Activated CD8-positive, alpha-beta memory T cell treated with anti-CD3 and anti-CD28 coated beads, Interleukin-2, amount 10 ng/mL, durations not matched to agents 7 days and 5 days (primary cell): ENCODE measurements around the gene CCT2. TPM values are rescaled to one million over a fixed set of nuclear protein-coding genes. Genes with fewer than 3 reads are reported as not detected.

Source experiments
- ATAC-seq: fragments of 150-1000 bp; cut with Tn5 transposase; one replicate; pipeline ENCODE4 v1.10.0; 2021; ENCODE audit warnings: moderate library complexity
- CTCF ChIA-PET: fragments of 350-600 bp; sonication (Branson Sonifier 250); formaldehyde crosslinking; loops from one replicate; lab custom pipeline; 2021; ENCODE audit warnings: antibody characterized with exemption; lab: Charles Lee
- DNase-seq: peaks from one replicate; pipeline ENCODE4 v3.0.0-alpha.2; 2020
- H3K27ac Mint-ChIP-seq: one replicate; pipeline ENCODE4 v1.8.0; 2021; ENCODE audit warnings: mild to moderate bottlenecking, mixed read lengths
- H3K27me3 Mint-ChIP-seq: one replicate; pipeline ENCODE4 v1.8.0; 2021; ENCODE audit warnings: mixed read lengths
- H3K36me3 Mint-ChIP-seq: one replicate; pipeline ENCODE4 v1.8.0; 2021; ENCODE audit warnings: mild to moderate bottlenecking, mixed read lengths
- H3K4me1 Mint-ChIP-seq: one replicate; pipeline ENCODE4 v1.8.0; 2021; ENCODE audit warnings: mixed read lengths
- H3K4me3 Mint-ChIP-seq: one replicate; pipeline ENCODE4 v1.8.0; 2021; ENCODE audit warnings: mild to moderate bottlenecking, moderate library complexity, mixed read lengths
- H3K9me3 Mint-ChIP-seq: one replicate; pipeline ENCODE4 v1.8.0; 2022; ENCODE audit warnings: low read depth, mixed read lengths
- total RNA-seq, 2 experiments: library from RNA; stranded (reverse); gene quantifications; one replicate each; pipeline ENCODE4 v1.2.3, GENCODE V29; 2021

CCT2 gene
- 100 to 1,000 TPM; 193 to 271 TPM for total RNA-seq

GRCh38 chr12:69585189-69586062, at the start of gene CCT2:
Gene CCT2 (plus strand): TSS chr12:69585459. CDS start chr12:69585522, 63 bp downstream.
- Mint-ChIP-seq H3K36me3 (peaks cover 35% of the 10 kb centered on the region), H3K4me1 (peaks cover 28% of the 10 kb centered on the region), H3K27ac (peak within 1 kb of the TSS; percentile 94), H3K27me3 (no peaks in the 10 kb centered on the region), H3K4me3 (peak within 1 kb of the TSS; percentile 89), H3K9me3 (no peaks in the 10 kb centered on the region)
- peak; percentile 97 for DNase-seq
- CTCF ChIA-PET, result interaction anchor here (0.8 to 3.0 kb wide), 7 partner anchors 14 to 429 kb away, joined by 3 to 25 read pairs (median 5); no protein-coding TSS in a partner anchor
- ATAC-seq, result peak; percentile 94

DNA sequence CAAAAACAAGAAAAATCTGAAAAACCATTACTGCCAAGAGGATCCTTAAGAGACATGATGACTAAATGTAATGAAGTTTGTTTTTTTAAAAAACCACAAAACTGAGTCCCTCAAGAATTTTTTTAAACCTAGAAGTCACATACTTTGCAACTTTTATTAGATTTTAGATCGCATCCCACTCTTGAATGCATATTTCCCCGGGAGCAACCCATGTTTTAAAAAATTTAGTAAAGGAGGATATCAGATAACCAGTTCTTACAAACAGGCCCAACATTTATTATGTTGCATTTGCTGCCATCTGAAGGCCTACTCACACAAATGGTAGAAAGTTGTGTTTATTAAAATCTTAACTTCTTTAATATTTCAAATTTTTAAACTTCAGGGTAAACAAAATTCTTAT, 44.3 kb upstream of the CCT2 start:
- ATAC-seq (no peak), DNase-seq (no peak)
- Mint-ChIP-seq H3K4me1 (peaks cover 8% of the 10 kb centered on the region), H3K4me3 (no peak overlapping the region), H3K9me3 (peaks cover 12% of the 10 kb centered on the region), H3K27ac (no peak overlapping the region), H3K27me3 (no peaks in the 10 kb centered on the region), H3K36me3 (peaks cover 31% of the 10 kb centered on the region)
- CTCF ChIA-PET, result no interaction called here

DNA sequence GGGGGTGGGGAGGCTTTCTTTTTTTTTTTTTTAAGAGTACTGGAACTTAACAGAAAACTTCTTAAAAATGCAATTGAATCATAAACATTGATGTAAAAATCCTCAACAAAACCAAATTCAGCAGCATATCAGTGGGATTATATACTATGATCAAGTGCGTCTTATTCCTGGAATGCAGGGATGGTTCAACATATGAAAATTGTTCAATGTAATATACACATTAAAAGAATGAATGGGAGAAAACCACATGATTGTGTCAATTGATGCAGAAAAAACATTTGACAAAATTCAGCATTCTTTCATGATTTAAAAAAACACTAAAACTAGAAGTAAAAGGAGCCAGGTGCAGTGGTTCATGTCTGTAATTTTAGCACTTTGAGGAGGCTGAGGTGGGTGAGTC, 41.2 kb upstream of the CCT2 start:
- peaks cover 37% of the 10 kb centered on the region for H3K36me3 Mint-ChIP-seq
- no peak for ATAC-seq
- no peaks in the 10 kb centered on the region for H3K27me3 Mint-ChIP-seq
- H3K4me3 Mint-ChIP-seq, result no peak overlapping the region
- H3K27ac Mint-ChIP-seq, result no peak overlapping the region
- no peak for DNase-seq
- CTCF ChIA-PET, result no interaction called here
- peaks cover 14% of the 10 kb centered on the region for H3K4me1 Mint-ChIP-seq
- peaks cover 14% of the 10 kb centered on the region for H3K9me3 Mint-ChIP-seq

DNA sequence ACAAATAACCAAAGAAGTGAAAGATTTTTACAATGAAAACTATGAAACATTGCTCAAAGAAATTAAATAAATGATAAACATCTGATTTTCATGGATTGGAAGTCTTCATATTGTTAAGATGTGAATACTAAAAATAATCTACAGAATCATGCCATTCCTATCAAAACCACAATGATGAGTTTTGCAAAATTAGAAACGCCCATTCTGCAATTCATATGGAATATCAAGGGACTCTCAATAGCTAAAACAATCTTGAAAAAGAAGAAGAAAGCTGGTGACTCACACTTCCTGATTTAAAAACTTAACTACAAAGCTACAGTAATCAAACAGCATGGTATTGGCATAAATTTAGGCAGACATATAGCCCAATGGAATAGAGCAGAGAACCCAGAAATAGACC, 40.2 kb upstream of the CCT2 start:
- Mint-ChIP-seq H3K27ac (no peak overlapping the region), H3K4me1 (peaks cover 14% of the 10 kb centered on the region), H3K27me3 (no peaks in the 10 kb centered on the region), H3K4me3 (no peak overlapping the region), H3K36me3 (peaks cover 39% of the 10 kb centered on the region), H3K9me3 (peaks cover 14% of the 10 kb centered on the region)
- CTCF ChIA-PET, result interaction anchor here (0.7 kb wide), 1 partner anchor 187 kb away, joined by 5 read pairs; no protein-coding TSS in a partner anchor
- ATAC-seq (no peak), DNase-seq (no peak)

DNA sequence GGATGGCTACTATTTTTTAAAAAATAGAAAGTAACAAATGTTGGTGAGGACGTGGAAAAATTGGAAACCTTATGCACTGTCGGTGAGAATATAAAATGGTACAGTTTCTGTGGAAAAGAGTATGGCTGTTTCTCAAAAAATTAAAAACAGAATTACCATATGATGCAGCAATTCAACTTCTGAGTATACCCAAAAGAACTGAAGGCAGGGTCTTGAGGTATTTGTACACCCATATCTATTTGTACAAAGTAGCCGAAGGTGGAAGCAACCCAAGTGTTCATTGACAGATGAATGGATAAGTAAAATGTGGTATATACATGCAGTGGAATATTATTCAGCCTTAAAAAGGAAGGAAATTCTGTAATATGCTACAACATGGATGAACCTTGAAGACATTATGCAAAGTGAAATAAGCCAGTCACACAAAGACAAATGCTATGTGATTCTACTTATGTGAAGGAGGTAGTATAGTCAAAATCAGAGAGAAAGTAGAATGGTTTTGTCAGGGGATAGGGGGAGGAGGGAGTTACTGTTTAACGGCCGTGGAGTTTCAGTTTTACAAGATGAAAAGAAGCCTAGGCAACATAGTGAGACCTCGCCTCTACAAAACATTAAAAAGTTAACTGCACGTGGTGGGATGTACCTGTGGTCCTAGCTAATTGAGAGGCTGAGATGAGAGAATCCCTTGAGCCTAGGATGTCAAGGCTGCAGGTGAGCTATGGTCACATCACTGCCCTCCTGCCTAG, 38.4 kb upstream of the CCT2 start:
- CTCF ChIA-PET, result no interaction called here
- Mint-ChIP-seq H3K27me3 (no peaks in the 10 kb centered on the region), H3K4me1 (peaks cover 14% of the 10 kb centered on the region)

GRCh38 chr12:69548687-69549086, 36.6 kb upstream of the CCT2 start:
- H3K4me3 Mint-ChIP-seq, result no peak overlapping the region
- CTCF ChIA-PET, result no interaction called here
- H3K36me3 Mint-ChIP-seq, result peaks cover 26% of the 10 kb centered on the region
- H3K27ac Mint-ChIP-seq, result no peak overlapping the region
- peaks cover 12% of the 10 kb centered on the region for H3K4me1 Mint-ChIP-seq
- ATAC-seq, result no peak
- no peak for DNase-seq
- H3K27me3 Mint-ChIP-seq, result no peaks in the 10 kb centered on the region
- peaks cover 10% of the 10 kb centered on the region for H3K9me3 Mint-ChIP-seq

More for the DNA sequence above, 38.4 kb upstream of the CCT2 start:
- Mint-ChIP-seq H3K9me3 (peaks cover 14% of the 10 kb centered on the region), H3K36me3 (peaks cover 33% of the 10 kb centered on the region), H3K27ac (no peak overlapping the region), H3K4me3 (no peak overlapping the region)
- DNase-seq (no peak), ATAC-seq (no peak)

DNA sequence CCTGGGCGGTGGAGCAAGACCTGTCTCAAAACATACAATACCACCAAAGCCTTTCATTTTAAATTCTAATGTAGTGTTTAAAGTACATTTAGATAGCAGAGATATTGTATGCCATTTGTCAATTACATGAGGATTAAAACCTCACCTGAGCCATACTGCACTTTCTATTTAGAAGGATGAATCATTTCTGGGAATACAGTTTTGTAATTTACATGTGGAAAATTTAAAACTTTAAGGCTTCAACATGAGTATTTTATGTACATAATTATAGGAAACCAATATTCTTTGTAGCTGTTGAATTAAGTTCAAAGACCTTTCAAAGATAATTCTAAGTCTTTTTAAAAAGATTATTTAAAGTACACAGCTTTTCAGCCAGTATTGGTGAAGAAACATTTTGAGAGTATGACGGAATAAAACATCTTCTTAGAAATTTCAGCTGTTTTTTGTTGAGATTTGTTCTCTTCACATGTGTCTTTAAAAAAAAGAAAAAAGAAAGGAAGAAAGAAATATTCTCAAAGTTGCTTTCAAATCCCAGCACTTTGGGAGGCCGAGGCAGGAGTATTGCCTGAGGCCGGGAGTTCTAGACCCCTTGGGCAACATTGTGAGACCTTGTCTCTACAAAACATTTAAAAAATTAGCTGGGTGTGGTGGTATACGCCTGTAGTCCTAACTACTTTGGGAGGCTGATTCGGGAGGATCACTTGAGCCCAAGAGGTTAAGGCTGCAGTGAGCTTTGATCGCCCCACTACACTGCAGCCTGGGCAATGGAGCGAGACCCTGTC, 34.5 kb upstream of the CCT2 start:
- H3K4me3 Mint-ChIP-seq, result no peak overlapping the region
- no peaks in the 10 kb centered on the region for H3K27me3 Mint-ChIP-seq
- H3K36me3 Mint-ChIP-seq, result peaks cover 15% of the 10 kb centered on the region
- no peak for DNase-seq
- CTCF ChIA-PET, result interaction anchor here (1.1 to 1.3 kb wide), 2 partner anchors 35 to 193 kb away, joined by 3 read pairs; partner anchors contain the start of gene CCT2
- ATAC-seq, result no peak
- H3K27ac Mint-ChIP-seq, result no peak overlapping the region
- peaks cover 5% of the 10 kb centered on the region for H3K9me3 Mint-ChIP-seq
- peaks cover 10% of the 10 kb centered on the region for H3K4me1 Mint-ChIP-seq

DNA sequence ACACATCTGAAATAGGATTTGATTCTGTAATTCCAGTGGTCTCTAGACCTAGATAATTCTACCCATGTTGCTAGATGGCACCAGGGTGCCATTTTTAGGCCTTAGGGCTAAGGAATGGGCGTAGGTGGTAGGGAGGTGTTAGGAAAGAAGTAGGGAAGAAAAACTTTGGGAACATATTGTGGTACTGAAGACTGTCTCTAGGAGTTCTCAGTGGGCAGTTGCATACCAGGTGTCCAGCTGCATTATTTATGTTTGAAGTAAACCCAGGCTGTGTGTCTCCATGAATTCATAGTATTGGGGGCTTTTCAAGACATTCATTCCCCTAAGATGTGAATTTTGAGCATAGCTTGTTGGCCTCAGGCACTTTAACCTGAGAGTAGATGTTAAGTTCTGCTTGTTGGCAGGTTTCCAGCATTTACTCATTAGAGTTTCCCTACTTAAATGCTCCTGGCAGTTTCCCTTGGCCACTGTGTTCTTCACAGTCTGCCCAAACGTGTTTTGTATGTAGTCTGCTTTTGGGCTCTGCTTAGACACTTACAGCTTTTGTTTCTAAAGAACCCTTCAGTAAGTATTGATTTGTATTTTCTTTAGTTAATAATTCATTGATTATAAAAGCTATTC, 31.5 kb upstream of the CCT2 start:
- ATAC-seq (no peak), DNase-seq (no peak)
- Mint-ChIP-seq H3K36me3 (peaks cover 4% of the 10 kb centered on the region), H3K9me3 (peaks cover under 1% of the 10 kb centered on the region), H3K4me3 (no peak overlapping the region), H3K27me3 (no peaks in the 10 kb centered on the region), H3K27ac (no peak overlapping the region), H3K4me1 (no peaks in the 10 kb centered on the region)
- CTCF ChIA-PET, result interaction anchor here (1.0 to 1.6 kb wide), 2 partner anchors 16 to 17 kb away, joined by 3 to 4 read pairs; no protein-coding TSS in a partner anchor

DNA sequence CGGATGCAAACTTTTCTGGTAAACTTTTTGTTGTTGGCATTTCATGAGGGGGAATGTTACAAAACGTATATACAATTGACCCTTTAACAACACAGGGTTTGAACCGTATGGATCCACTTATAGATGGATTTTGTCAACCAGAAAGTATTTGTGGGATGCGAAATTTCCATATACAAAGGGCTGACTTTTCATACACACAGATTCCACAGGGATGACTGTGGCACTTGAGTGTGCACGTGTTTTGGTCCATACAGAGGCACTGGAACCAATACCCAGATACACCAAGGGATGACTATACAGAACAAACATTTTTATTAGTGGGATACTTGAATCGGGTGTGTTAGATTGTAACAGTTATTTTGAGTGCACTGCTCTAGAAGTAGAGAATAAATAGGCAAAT, 29.8 kb upstream of the CCT2 start:
- Mint-ChIP-seq H3K27me3 (no peaks in the 10 kb centered on the region), H3K4me3 (no peak overlapping the region), H3K4me1 (no peaks in the 10 kb centered on the region), H3K36me3 (no peaks in the 10 kb centered on the region), H3K27ac (no peak overlapping the region), H3K9me3 (no peaks in the 10 kb centered on the region)
- ATAC-seq, result no peak
- no peak for DNase-seq
- CTCF ChIA-PET, result interaction anchor here (1.0 kb wide), 2 partner anchors 9 to 17 kb away, joined by 3 read pairs; no protein-coding TSS in a partner anchor

DNA sequence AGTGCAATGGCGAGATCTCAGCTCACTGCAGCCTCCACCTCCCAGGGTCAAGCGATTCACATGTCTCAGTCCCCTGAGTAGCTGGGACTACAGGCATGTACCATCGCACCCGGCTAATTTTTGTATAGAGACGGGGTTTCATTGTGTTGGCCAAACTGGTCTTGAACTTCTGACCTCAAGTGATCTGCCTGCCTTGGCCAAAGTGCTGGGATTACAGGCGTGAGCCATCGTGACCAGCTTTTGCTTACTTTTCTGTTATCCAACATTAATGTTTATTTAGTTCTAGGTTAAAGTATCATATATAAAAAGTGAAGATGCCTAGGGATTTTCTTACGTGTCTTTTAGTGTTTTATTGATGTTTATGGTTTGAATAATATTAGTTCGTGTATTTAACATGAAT, 28.9 kb upstream of the CCT2 start:
- Mint-ChIP-seq H3K9me3 (no peaks in the 10 kb centered on the region), H3K27ac (no peak overlapping the region), H3K36me3 (no peaks in the 10 kb centered on the region), H3K27me3 (no peaks in the 10 kb centered on the region), H3K4me3 (no peak overlapping the region), H3K4me1 (no peaks in the 10 kb centered on the region)
- DNase-seq, result no peak
- no peak for ATAC-seq
- CTCF ChIA-PET, result interaction anchor here (1.0 kb wide), 1 partner anchor 8 kb away, joined by 3 read pairs; no protein-coding TSS in a partner anchor

DNA sequence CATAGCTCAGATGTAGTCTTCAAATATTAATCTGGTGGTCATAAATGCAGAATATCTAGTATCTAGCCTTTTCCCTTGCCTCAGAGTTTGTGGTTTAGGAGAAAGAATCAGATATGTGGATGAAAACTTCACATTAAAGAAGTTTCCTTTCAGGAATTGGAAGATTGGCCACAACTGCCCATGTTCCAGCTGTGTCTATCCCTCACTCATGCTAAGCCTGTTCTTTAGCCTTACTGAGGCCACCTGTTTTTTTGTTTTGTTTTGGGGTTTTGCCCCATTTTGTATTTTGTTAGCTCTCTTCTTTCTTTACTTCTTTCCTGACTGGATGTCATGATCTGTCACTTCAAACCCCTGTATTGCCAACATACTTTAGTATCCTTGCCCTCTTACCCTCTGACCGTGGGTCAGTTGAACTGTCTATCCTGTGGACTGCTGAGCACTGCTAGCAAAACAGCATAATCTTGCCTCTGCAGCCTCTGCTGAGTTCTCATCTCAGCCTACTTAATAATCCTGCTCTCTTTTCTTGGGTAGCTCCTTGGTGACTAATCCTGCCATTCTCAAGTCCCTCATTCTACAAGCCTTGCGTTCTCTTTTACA, 22.0 kb upstream of the CCT2 start:
- Mint-ChIP-seq H3K9me3 (no peaks in the 10 kb centered on the region), H3K4me3 (no peak overlapping the region), H3K27ac (no peak overlapping the region), H3K36me3 (peaks cover 3% of the 10 kb centered on the region), H3K4me1 (peaks cover 4% of the 10 kb centered on the region), H3K27me3 (no peaks in the 10 kb centered on the region)
- CTCF ChIA-PET, result interaction anchor here (0.9 to 1.6 kb wide), 3 partner anchors 7 to 29 kb away, joined by 3 to 4 read pairs (median 4); no protein-coding TSS in a partner anchor
- DNase-seq (no peak), ATAC-seq (no peak)

DNA sequence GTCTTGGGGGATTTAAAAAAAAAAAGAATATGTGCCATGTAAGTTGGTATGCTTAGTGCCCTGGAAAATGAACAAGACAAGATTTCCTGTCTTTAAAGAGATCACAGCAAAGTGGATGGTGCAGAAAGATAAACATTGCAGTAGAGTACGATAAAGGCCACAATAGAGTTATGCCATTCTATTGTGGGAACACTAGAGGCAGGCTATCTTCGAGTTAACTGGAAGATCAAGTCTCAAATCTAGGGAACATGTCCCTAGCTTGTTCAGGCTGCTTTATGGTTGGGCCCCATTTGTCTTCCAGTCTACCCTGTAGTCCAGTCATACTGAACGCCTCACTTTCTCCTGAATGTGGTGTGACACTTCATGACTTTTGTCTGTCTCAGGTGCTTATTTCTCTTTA, 18.7 kb upstream of the CCT2 start:
- CTCF ChIA-PET, result interaction anchor here (1.5 to 6.1 kb wide), 2 partner anchors 209 to 276 kb away, joined by 5 to 59 read pairs; no protein-coding TSS in a partner anchor
- Mint-ChIP-seq H3K4me1 (peaks cover 4% of the 10 kb centered on the region), H3K36me3 (peaks cover 7% of the 10 kb centered on the region), H3K9me3 (no peaks in the 10 kb centered on the region), H3K27me3 (no peaks in the 10 kb centered on the region), H3K4me3 (no peak overlapping the region), H3K27ac (no peak overlapping the region)
- ATAC-seq (no peak), DNase-seq (no peak)
